A172 (cell line): ENCODE measurements around the gene LACTBL1. TPM values are rescaled to one million over a fixed set of nuclear protein-coding genes. Genes with fewer than 3 reads are reported as not detected.

Source experiments
- DNase-seq: peaks from one replicate; pipeline ENCODE4 v3.0.0-alpha.2; 2015; ENCODE audit warnings: low spot score
- total RNA-seq: library from RNA; depleted of rRNA; stranded (reverse); fragments of >200 nt; shearing (Covaris generic); gene quantifications from 2 replicates; pipeline ENCODE4 v1.2.3, GENCODE V29; 2014

Gene LACTBL1
- total RNA-seq, 1 experiment from 2014 or later, result not detected

DNA sequence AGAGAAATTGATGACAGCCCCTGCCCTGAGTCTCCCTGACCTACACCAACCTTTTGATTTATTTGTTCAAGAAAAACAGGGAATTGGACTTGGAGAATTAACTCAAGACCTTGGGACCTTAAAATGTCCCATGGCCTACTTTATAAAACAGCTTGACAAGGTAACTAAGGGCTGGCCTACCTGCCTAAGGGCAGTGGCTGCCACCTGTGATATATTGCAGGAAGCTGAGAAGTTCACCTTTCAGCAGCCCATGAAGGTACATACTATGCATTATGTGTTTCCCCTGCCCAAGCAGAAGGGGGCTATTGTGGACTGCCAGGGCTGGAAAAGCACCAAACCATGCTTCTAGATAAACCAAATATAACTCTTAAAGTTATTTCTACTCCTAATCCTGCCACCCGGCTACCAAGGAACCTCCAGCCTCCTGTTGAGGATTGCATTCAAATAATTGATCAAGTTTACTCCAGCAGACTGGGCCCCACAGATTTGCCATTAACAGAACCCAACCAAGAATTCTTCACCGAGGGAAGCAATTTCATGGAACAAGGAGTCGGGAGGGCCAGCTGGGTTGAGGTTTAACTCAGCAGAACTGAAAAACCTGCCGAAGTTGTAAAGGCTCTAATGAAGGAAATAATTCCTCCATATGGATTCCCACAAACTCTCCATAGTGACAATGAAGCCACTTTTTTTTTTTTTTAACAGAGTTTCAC, 28.2 kb downstream of the LACTBL1 start:
- no peak for DNase-seq

DNA sequence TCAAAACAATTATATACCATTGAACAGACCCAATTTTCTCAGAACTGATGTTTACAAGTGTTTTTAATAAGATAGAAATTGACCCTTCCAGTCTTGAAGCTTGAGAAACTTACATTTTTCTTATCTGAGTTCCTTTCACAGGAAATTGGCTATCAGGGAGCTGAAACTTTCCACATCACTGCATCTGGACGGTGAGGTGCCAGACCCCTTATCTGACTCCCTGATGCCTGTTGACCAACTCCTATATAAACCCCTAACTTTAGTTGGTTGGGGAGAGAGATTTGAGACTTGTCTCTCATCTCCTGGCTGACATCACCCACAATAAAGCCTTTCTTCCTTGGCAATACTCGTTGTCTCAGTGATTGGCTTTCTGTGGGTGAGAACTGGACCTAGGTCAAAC, 31.4 kb downstream of the LACTBL1 start:
- no peak for DNase-seq

DNA sequence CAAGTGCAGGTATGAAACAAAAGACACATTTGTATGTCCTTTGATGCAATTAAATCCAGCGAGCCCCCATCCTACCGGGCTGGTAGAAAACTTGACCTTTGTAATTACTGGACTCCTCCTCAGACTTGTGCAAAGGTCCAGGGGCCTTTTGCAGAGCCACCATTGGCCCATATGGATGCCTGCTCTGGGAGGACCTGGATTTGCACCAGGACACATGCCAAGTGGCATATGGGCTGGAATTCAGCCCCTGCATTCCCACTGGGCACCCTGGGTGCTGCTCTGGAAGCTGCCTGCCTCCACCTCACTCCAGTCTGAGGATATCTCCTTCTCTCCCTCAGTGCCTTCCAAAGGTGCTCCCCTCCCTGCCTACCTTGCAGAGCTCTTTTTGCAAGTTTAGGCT, 36.0 kb downstream of the LACTBL1 start:
- no peak for DNase-seq

DNA sequence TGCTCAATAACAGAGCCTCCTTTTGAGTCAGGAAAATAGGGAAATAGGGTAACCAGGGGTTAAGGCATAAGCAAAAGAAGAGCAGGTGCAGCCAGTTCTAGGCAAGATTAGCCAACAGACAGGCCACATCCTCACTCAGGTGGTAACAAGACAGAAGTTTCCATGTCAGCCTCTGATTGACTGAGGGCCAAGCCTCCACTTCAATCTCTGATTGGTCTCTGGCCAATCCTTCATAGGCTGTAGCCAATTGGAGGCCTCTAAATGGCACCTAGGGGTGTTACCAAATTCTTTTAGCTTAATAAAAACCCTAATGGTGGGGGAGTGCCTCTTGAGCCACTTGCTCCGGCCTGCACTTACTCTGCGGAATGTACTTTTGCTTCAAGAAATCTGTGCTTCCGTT, 37.2 kb downstream of the LACTBL1 start:
- no peak for DNase-seq

DNA sequence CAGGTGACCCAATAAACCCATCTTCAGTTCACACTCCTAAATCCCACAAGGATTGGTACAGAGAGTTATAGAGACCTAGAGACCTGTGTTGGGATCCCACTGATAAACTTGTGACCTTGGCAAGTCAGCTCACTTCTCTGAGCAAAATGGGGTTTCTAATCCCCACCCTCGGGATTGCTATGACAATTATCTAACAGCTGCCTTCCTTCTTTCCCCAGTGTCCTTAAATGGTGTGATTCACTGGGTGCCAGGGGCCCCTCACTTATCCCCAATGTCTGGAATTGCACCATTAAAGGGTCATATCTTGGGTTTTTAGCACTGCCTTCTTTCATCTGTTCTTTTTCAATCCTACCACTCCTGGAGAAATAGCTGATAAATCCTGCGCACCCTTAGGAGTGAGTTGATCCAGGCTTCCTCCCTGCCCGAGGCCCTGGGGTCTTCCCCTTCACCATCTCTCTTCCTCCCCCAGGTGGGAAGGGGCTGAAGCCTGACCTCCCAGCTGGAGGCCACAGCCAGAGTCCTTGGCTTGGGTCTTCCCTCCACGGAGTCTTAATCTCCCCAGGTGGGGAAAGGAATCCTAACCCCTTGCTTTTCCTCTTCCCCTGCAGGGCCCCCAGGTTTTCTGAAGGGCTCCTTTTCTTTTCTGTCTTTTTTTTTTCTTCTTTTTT, 39.7 kb downstream of the LACTBL1 start:
- no peak for DNase-seq

DNA sequence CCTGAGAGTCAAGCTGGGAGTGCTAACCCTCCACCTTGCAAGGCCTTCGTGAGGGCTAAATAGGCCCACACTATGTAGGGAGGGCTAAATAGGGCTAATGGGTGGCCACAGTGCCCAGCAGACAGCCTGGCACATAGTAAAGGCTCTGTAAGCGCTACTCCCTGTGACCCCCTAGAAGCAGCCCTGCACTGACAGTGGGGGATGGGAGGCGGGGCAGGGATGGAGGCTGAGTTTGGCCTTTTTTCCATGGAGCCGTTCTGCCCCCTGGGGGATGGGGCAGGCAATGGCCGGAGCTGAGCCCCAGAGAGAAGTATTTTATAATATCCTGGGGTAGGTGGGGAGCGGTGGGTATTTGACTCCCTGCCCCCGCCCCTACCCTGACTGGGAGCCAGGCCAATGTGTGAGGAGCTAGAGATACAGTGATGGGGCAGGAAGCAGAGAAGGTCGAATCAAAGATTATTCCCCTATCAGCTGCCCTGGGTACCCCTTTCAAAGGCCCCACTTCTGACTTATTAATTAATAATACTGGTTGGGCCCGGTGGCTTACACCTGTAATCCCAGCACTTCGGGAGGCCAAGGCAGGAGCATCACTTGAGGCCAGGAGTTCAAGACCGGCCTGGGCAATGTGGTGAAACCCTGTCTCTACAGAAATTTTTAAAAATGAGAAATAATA, 42.3 kb downstream of the LACTBL1 start:
- no peak for DNase-seq

DNA sequence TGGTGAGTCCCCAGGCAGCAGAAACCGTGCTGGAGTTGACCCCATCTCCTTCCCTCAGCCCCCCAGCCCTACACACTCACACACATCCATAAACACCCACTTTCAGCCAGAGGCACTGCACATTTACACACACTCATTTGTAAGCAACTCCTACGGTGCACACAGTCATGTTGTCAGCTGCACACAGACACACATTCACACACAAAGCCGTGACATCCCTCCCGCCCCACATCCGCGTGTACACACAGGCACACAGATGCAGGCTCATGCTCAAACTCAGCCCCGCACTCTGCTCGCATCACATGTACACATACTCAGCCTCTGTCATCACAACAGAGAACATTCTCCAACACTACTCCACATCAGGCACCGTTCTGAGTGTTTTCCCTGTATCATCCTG, 47.6 kb downstream of the LACTBL1 start:
- no peak for DNase-seq

DNA sequence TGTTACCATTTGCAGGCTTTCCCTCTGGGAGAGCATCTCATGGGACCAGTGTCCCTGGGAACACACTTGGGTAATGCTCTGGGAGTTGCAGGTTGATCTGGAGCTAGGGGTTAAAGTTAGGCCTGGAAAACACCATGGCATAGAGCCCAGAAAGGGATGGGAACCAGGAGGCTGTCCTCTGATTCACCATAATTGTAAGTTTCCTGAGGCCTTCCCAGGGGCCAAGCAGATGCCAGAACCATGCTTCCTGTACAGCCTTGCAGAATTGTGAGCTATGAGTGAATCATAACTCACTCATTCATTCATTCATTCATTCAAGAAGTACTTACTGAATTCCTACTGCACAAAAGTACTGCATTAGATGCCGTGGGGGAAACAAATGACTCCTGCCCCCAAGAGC, 50.0 kb downstream of the LACTBL1 start:
- DNase-seq, result no peak

DNA sequence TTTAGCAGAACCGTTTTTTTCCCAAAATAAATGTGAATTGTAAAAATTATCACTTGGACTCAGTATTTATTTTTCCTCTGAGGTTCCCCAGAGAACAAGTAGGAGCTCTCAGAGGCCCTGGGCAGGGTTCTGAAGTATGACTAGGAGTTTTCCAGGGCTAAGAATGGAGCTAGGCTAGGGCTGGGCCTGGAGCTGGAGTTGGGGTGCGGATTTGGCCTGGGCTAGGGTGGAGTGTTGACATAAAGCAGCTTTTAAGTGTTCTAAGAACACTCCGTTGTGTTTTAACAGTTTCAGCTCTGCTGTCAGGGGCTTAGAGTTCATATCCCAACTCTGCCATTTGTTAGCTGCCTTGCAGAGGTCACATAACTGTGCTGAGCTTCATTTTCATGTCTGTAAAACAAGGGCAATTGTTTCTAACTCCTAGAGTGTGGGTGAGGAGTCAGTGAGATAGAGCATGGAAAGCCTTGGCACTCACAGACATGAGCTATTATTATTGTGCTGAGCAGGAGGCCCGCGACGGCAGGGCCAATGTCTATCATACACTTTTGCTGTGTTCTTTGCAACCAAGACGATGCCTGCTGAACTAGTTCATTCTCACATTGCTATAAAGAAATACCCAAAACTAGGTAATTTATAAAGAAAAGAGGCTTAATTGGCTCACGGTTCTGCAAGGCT, 51.1 kb downstream of the LACTBL1 start:
- DNase-seq, result no peak

DNA sequence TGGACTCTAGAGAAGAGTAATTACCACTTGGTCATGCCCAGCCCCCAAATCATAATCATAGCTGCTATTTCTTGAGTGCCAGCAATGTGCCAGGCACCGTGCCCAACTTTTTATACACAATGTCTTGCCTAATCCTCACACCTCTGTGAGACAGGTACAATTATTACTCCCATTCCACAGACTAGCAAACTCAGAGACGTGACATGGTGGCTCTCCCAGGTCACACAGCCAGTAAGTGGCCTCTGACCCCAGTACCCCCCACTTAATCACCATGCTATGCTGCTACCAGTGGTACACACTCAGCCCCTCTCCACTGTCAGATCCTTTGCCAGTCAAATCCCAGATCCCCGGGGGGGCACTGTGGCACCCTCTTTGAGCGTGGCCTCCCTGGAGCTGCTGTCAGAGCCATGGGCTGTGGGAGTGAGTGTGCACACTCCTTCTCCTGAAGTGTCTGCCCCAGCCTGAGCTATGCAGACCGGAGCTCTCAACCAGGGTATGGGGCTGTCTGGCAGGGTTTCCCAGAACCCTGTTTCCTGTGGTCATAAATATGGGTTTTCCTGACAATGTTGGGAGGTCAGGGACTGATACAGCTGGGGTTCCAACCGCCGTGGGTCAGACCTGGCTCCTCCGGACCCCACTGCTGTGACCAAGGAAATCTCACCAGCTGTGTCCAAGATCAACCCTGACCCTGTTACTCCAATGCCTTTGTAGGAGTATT, 51.8 kb downstream of the LACTBL1 start:
- DNase-seq, result no peak

DNA sequence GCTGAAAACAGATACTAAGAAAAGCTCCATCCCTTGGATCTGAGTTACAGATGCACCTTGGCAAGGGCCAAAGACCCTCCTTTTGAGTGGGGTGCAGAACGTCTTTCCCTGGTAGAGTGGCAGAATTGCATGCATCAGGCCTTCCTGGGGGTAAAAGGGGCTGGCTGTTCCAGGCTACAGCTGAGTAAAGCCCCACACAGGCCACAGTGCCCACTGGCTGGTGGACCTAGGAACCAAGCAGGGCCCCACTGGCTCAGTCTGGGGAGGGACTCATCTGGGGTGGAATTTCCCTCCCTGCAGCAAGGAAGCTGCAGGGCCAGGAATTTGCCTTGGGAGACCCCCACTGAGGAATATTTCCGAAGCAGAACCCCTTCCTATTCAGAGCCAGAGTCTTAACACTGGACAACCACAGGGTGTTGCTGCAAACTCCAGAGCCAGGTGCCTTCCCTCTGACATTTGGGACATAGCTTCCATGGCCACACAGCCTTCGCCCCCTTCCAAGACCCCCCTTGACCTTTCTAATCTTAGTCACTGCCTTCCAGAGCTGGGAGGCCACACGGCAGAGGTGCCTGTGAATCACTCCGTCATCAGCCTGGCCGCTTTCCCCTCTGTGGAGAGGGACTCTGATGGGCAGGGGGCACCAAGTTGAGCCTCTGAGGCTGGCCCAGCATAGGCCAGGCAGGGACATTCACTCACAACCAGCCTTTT, 52.5 kb downstream of the LACTBL1 start:
- DNase-seq, result no peak

DNA sequence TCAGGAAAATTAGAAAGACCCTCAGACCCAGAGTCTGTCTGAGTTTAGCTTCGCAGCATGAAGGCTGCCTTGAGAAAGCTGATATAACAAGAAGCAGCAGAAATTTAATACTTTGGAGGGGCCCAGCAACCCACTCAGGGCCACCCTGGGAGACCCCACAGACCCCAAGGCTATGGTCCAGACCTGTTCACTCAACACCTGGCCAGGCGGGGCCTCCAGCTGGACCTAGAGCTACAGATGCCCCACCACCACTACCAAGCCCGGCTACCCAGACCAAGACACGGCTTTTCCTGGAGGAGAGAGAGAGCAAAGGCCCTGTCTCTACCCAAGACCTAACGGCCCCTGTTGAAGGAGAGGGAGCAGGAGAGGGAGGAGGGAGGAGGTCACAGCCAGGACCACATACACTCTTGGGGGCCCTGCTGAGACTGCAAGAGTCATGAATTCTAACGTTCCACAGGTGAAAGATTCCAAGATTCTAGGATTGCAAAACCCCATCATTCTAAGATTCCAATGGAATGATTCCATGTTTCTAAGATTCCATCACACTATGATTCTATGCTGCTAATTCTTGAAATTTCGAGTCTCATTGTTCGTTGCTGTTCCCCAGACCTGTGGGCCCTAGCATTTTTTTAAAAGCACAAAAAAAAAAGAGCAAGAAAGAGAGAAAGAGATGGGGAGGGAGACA, 53.2 kb downstream of the LACTBL1 start:
- no peak for DNase-seq

DNA sequence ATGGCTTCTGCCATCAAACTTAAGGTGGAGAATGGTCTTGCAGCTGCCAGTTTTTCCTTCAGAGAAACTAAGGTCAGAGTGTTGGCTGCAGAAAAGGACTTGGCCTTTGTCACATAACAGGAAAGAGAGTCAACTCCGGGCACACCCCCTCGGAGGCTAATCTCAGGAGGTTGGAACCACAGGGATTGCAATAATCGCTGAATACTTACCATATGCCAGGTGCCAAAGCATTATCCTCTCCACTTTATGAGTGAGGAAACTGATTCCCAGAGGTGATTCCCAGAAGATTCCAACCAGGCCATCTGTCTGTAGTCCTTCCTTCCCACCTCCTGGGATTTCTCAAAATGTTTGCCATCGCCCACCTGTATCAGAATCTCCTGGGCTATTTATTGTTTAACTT, 54.0 kb downstream of the LACTBL1 start:
- DNase-seq, result no peak

DNA sequence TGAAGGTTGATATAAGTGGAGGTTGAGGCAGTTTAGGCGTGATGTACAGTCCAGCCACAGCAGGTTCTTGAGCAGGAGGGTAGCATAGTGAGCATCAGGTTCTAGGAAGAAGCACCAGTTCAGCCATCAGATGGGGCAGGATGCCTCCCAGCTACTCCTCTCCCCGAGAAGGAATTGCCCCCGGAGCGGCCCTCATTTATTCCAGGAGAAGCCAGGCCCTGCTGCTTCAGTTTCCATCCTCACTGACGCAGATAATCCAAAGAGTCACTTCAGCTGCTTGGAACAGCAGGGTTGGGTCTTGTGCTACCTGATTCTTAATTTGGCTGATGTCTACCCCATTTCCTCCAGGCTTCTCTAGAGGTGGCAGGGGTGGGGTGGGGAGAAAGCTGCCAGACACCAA, 54.7 kb downstream of the LACTBL1 start:
- DNase-seq, result no peak

DNA sequence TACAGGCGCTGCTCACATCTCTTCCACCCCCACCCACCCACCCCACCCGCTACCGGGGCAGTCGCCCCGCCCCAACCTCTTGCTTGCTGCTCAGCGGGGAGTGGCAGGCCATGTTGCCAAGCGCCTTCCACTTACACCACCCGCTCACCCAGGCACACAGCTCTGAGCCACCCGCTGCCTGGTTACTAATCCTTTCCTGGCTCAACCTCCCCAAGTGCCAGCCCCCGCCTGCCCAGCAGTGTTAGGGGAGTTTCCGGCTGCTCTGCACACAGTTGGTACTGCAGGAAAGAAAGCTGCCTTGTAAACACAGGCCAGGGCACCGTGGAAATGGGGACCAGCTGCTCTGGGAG, 56.2 kb downstream of the LACTBL1 start:
- peak; percentile 33 for DNase-seq

DNA sequence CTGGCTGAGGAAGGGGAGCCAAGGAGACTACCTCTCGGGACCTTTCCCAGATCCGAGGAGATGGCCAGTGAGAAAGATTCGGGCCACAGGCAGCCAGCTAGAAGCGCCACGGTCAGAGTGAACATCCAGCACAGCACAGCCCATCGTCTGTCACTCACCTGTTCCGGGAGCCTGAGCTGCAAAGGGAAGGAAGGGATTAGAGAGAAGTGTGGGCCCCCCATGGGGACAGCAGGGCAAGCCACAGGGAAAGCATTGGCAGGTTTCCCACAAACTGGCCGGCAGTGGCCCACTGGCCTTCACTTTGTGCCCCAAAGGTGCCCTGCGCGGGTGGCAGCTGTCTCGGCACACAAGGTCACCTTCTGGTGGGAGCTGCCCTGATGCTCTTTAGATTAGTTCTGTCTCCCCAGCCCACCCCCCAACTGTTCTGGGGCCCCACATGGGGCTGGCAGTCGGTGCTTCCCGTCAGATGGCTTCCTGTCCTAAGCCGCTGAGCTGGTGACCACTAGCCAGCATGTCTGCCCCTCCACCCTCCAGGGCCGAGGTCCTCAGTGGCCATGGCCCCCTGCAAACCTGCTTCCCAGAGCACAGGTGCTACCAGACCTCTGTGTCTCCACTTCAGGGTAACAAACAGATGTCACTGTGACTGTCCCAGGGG, 56.7 kb downstream of the LACTBL1 start:
- DNase-seq, result peak; percentile 10

DNA sequence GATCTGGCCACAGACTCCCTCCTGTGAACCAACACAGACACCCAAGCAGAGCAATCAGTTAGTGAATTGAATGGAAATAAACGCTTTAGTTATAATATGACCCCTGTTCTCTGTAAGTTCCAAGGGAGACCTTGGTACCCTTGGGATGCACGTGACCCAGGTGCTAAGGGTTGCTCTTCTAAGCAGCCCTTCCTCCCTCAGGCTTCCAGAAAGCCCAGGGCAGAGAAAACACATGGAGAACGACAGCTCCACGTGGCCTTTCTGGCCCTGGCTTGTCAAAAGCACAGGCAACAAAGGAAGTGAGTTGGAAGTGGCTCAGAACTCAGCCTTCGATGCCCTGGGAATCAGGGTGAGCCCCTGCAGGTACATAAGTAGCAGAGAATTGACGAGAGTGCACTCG, 57.4 kb downstream of the LACTBL1 start:
- no peak for DNase-seq

DNA sequence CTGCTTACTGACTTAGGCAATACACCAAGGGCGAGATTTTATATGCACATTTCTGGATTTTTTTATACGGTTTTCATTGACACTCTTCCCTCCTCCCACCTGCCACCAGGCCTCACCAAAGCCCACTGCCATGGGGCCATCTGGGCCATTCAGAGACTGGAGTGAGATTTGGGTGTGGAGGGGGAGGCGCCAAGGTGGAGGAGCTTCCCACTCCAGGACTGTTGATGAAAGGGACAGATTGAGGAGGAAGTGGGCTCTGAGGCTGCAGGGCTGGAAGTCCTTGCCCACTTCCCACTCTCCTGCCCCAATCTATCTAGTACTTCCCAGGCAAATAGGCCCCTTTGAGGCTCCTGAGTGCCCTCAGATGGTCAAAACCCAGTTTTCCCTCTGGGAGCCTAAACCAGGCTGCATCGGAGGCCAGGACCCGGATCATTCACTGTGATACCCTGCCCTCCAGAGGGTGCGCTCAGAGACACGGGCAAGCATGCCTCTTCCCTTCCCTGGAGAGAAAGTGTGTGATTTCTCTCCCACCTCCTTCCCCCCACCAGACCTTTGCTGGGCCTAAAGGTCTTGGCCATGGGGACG, 57.9 kb downstream of the LACTBL1 start:
- DNase-seq, result no peak

DNA sequence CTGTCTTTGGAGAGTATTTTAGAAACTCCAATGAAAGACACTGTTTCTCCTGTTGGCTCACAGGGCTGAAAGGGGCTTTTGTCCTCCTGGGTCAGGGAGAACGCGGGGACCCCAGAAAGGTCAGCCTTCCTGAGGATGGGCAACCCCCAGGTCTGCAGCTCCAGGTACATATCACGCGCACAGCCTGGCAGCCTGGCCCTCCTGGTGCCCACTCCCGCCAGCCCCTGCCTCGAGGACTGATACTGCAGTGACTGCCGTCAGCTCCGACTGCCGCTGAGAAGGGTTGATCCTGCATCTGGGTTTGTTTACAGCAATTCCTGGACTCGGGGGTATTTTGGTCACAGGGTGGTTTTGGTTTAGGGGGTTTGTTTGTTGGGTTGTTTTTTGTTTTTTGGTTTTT, 58.5 kb downstream of the LACTBL1 start:
- no peak for DNase-seq
